Panc1 (cell line): ENCODE data around the gene CX3CL1. TPM values are rescaled to one million over a fixed set of nuclear protein-coding genes. Genes with fewer than 3 reads are reported as not detected.

Experiments
- ATAC-seq: fragments of 200-7000 bp; cut with Tn5 transposase; 2 replicates; pipeline ENCODE4 v1.9.1; 2020; ENCODE audit warnings: mild to moderate bottlenecking, moderate library complexity
- BruUV-seq: library from RNA; stranded (reverse); fragments of 400-500 nt; replicated peaks from 2 replicates; lab custom pipeline; 2021; lab: Mats Ljungman, UMichigan
- CTCF ChIA-PET: fragments of 300-600 bp; sonication (Branson Sonifier 250); formaldehyde crosslinking; loops from one replicate; lab custom pipeline; 2022; ENCODE audit warnings: antibody characterized with exemption; lab: Charles Lee
- POLR2A ChIA-PET: fragments of 300-600 bp; sonication (Branson Sonifier 250); formaldehyde crosslinking; loops from one replicate; lab custom pipeline; 2022; ENCODE audit warnings: antibody characterized with exemption; lab: Charles Lee
- DNase-seq: peaks from one replicate; pipeline ENCODE4 v3.0.0-alpha.2; 2010; ENCODE audit warnings: low read depth, low spot score
- H3K27ac ChIP-seq: 2 replicates; pipeline ENCODE4 v1.5.1; 2011; ENCODE audit warnings: mild to moderate bottlenecking, low read length, inconsistent platforms
- H3K27me3 ChIP-seq: fragments of 200-500 bp; sonication (Bioruptor generic); 2 replicates; pipeline ENCODE4 v1.6.0; 2014; ENCODE audit warnings: low read length, inconsistent platforms; ENCODE audit not compliant: control insufficient read depth, insufficient read depth
- H3K36me3 ChIP-seq: fragments of 200-500 bp; sonication (Bioruptor generic); 2 replicates; pipeline ENCODE4 v1.5.1; 2014; ENCODE audit warnings: inconsistent platforms, mild to moderate bottlenecking, low read length, moderate library complexity; ENCODE audit not compliant: control insufficient read depth, insufficient read depth
- H3K4me1 ChIP-seq: 2 replicates; pipeline ENCODE4 v1.5.1; 2011; ENCODE audit warnings: inconsistent platforms, mild to moderate bottlenecking, low read length, moderate library complexity; ENCODE audit not compliant: control insufficient read depth, insufficient read depth
- H3K4me3 ChIP-seq, 2 experiments: 2 replicates each; pipeline ENCODE4 v1.5.1; 2011 to 2012; ENCODE audit warnings: low read depth in 2 of 2, low read length in 2 of 2, mild to moderate bottlenecking in 2 of 2, inconsistent platforms in 1 of 2, moderate library complexity in 1 of 2
- H3K9me3 ChIP-seq: fragments of 200-500 bp; sonication (Bioruptor generic); 2 replicates; pipeline ENCODE4 v1.5.1; 2014; ENCODE audit warnings: low read depth, mild to moderate bottlenecking, inconsistent platforms, low read length, moderate library complexity; ENCODE audit not compliant: control insufficient read depth, insufficient read depth
- CTCF ChIP-seq: fragments of 450-650 bp; IDR thresholded peaks from 2 replicates; pipeline ENCODE4 v1.5.1; 2017; ENCODE audit warnings: mild to moderate bottlenecking
- POLR2AphosphoS5 ChIP-seq: IDR thresholded peaks from 2 replicates; pipeline ENCODE4 v1.6.1; 2012; ENCODE audit warnings: mild to moderate bottlenecking, low read depth, low read length, moderate library complexity
- SIN3A ChIP-seq: IDR thresholded peaks from 2 replicates; pipeline ENCODE4 v1.6.1; 2012; ENCODE audit warnings: low read depth, mild to moderate bottlenecking, low read length, moderate library complexity, borderline replicate concordance; ENCODE audit not compliant: insufficient read depth
- TCF7L2 ChIP-seq: IDR thresholded peaks from 2 replicates; pipeline ENCODE4 v1.6.1; 2011; ENCODE audit warnings: mild to moderate bottlenecking, low read depth, low read length, inconsistent platforms
- in situ Hi-C: cut with HindIII; loops from 2 replicates; pipeline ENCODE4 v1.10.0; 2016; ENCODE audit warnings: low sequenced_read_pairs, low pct_unique_long_range_greater_than_20kb
- intact Hi-C: fragments of 100-400 bp; cut with micrococcal nuclease; formaldehyde crosslinking; loops from one replicate; pipeline ENCODE4 v1.10.0; 2022; ENCODE audit not compliant: unreplicated experiment
- total RNA-seq: library from RNA; stranded (reverse); gene quantifications from one replicate; pipeline ENCODE4 v1.2.1, GENCODE V29; 2021; ENCODE audit not compliant: unreplicated experiment
- TF ChIP-seq, protein P1 (sequence below), 2 experiments: IDR thresholded peaks; 2 replicates each; pipeline ENCODE4 v1.6.1; 2011 to 2012; ENCODE audit warnings: low read depth in 2 of 2, control low read depth in 1 of 2, low read length in 1 of 2, mild to moderate bottlenecking in 1 of 2, moderate library complexity in 1 of 2; ENCODE audit not compliant: insufficient read depth in 1 of 2

The CX3CL1 gene
- total RNA-seq, 1 experiment from 2014 or later, result 21.8 TPM

GRCh38 chr16:57413301-57413730 is 41.0 kb downstream of the CX3CL1 start:
- POLR2A ChIA-PET, result no interaction called here
- ATAC-seq (no peak), DNase-seq (no peak)
- Histone ChIP-seq H3K36me3 (no peaks in the 10 kb centered on the region), H3K27me3 (no peaks in the 10 kb centered on the region), H3K27ac (no peak overlapping the region), H3K4me3 (no peak overlapping the region), H3K4me1 (peaks cover 8% of the 10 kb centered on the region), H3K9me3 (no peaks in the 10 kb centered on the region)
- no TSS peak for BruUV-seq
- intact Hi-C loops, result no loop called here
- in situ Hi-C loops, result no loop called here
- CTCF ChIA-PET, result interaction anchor here (0.6 to 0.7 kb wide), 2 partner anchors 41 to 113 kb away, joined by 3 read pairs; partner anchors contain the start of gene CX3CL1
- TF ChIP-seq POLR2AphosphoS5, result no peak
- no peak for TF ChIP-seq CTCF

DNA sequence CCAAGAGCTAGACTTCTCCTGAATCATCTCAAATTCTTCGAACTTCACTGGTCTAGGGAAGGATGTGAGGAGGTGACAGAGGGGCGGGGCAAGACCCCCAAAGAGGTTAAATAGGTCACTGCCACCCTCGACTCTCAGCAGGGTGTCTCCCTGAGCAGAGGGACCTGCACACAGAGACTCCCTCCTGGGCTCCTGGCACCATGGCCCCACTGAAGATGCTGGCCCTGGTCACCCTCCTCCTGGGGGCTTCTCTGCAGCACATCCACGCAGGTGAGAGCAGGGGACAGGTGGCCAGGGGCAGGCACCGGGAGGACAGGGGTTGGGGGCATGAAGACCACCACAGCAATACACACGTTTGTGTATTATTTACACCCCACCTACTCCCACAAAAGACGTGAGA is 41.4 kb downstream of the CX3CL1 start:
- no TSS peak for BruUV-seq
- in situ Hi-C loops, result no loop called here
- DNase-seq (no peak), ATAC-seq (no peak)
- Histone ChIP-seq H3K4me3 (no peak overlapping the region), H3K36me3 (no peaks in the 10 kb centered on the region), H3K27ac (no peak overlapping the region), H3K9me3 (no peaks in the 10 kb centered on the region), H3K4me1 (peaks cover 12% of the 10 kb centered on the region), H3K27me3 (no peaks in the 10 kb centered on the region)
- POLR2A ChIA-PET, result no interaction called here
- CTCF ChIA-PET, result no interaction called here
- intact Hi-C loops, result no loop called here
- TF ChIP-seq, protein P1, sequence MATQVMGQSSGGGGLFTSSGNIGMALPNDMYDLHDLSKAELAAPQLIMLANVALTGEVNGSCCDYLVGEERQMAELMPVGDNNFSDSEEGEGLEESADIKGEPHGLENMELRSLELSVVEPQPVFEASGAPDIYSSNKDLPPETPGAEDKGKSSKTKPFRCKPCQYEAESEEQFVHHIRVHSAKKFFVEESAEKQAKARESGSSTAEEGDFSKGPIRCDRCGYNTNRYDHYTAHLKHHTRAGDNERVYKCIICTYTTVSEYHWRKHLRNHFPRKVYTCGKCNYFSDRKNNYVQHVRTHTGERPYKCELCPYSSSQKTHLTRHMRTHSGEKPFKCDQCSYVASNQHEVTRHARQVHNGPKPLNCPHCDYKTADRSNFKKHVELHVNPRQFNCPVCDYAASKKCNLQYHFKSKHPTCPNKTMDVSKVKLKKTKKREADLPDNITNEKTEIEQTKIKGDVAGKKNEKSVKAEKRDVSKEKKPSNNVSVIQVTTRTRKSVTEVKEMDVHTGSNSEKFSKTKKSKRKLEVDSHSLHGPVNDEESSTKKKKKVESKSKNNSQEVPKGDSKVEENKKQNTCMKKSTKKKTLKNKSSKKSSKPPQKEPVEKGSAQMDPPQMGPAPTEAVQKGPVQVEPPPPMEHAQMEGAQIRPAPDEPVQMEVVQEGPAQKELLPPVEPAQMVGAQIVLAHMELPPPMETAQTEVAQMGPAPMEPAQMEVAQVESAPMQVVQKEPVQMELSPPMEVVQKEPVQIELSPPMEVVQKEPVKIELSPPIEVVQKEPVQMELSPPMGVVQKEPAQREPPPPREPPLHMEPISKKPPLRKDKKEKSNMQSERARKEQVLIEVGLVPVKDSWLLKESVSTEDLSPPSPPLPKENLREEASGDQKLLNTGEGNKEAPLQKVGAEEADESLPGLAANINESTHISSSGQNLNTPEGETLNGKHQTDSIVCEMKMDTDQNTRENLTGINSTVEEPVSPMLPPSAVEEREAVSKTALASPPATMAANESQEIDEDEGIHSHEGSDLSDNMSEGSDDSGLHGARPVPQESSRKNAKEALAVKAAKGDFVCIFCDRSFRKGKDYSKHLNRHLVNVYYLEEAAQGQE (IDR thresholded peaks at IDR 0.05; ENCODE audit: insufficient read depth in 1 of 2, low read depth in 2 of 2, low read length in 1 of 2), result no peak
- no peak for TF ChIP-seq CTCF
- TF ChIP-seq SIN3A, result no peak
- TF ChIP-seq TCF7L2, result no peak
- no peak for TF ChIP-seq POLR2AphosphoS5
